ENCODE data around the gene TGFB1. TPM values are rescaled to one million over a fixed set of nuclear protein-coding genes. Genes with fewer than 3 reads are reported as not detected.

The TGFB1 gene
- polyA plus RNA-seq, 3 donors, result 30.6 to 138 (median 42.2) TPM

DNA sequence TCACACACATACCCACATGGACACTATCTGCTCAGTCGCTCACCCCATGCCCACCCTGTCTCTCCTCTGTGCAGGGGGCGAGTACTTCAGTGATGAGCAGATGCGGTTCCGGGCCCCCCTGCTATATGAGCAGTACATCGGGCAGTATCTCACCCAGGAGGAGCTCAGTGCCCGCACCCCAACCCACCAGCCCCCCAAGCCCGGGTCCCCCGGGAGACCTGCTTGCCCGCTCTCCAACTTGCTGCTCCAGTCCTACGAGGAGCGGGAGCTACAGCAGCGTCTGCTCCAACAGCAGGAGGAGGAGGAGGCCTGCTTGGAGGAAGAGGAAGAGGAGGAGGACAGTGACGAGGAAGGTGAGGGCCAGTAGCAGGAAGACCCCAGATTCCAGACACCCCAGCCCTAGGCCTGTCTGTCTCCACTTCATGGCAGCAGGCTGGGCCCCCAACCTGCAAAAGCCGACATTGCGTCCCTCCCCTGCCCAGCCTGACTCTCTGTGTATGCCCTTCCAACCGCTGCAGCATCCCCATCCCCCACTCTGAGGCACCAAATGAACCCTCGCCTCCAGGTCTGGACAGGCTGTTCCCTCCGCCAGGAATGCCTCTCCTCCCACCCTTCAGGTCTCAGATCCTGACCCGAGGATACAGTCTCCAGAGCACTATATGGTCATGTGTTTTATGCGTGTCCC is 34.1 kb downstream of the TGFB1 start:
- no peak overlapping the region for H3K9ac ChIP-seq (ENCODE audit: insufficient read depth, low read length, poor library complexity, severe bottlenecking)
- 97% methylated on average over 11 of the region's 20 CpGs for WGBS (ENCODE audit: insufficient coverage)
- no peak overlapping the region for H3K27ac ChIP-seq (ENCODE audit: low read depth in 1 of 2, low read length in 2 of 2)

DNA sequence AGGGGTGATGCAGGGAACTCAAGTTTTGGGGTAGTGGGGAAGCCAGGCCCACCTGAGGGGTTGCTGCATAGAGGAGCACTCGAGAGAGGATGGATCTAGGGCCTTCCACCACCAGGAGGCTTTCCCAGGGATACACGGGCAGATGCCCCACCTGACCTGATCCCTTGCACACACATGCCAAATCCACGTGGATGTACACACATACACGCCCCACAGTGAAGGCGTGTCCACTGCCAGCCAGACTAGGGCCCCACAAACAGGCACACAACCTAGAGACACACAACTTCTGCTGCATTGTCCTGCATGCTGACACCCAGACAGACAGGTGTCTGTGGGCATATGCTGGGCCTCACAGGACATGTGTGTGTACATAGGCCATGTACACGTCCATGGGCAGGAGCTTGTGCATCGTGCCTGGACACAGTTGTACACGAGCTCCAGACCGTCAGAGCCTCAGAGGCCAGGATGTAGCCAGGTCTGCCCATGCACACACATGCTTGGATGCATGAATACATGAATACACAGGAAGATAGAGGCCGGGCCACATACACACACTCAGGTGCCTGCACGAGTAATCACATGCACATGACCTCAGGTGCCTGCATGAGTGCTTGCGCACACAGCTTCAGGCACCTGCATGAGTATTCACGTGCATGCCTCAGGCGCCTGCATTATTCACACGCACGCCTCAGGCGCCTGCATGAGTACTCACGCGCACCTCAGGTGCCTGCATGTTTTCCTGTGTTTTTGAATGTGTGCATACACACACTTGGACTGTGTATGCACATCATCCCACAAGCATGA is 34.8 kb downstream of the TGFB1 start:
- H3K27me3 ChIP-seq (ENCODE audit: control insufficient read depth in 2 of 2, insufficient read depth in 2 of 2, low read length in 2 of 2), result no peaks in the 10 kb centered on the region
- H3K9ac ChIP-seq (ENCODE audit: insufficient read depth, low read length, poor library complexity, severe bottlenecking), result no peak overlapping the region
- no peak overlapping the region for H2AFZ ChIP-seq (ENCODE audit: insufficient read depth, low read depth, low read length, poor library complexity, severe bottlenecking)
- intact Hi-C loops (cut with micrococcal nuclease), result loop anchor here in 1 of 2 donors (5.0 kb wide), 1 partner anchor 33 kb away; the partner anchor contains the start of gene TGFB1
- Mint-ChIP-seq H3K27ac (peak overlapping the region in 1 of 7 donors; percentile 38), H3K4me3 (no peak overlapping the region), H3K4me1 (peaks cover 27% of the 10 kb centered on the region), H3K9me3 (no peaks in the 10 kb centered on the region), H3K27me3 (ENCODE audit: low read depth in 3 of 3) (peaks cover 0 to 1% (median 0%) of the 10 kb centered on the region in 3 donors), H3K36me3 (peaks cover 67 to 90% of the 10 kb centered on the region in 2 donors)
- H4K20me1 ChIP-seq (ENCODE audit: insufficient read depth, low read length), result peaks cover 97% of the 10 kb centered on the region
- no peak overlapping the region for H3K27ac ChIP-seq (ENCODE audit: low read depth in 1 of 2, low read length in 2 of 2)
- 95% methylated on average over 19 of the region's 19 CpGs for WGBS (ENCODE audit: insufficient coverage)
- H3K4me2 ChIP-seq (replicated peaks; ENCODE audit: extremely low read depth, low read length, poor library complexity, severe bottlenecking), result no peak overlapping the region
- H3K4me3 ChIP-seq (replicated peaks in 1 of 3; ENCODE audit: low read depth in 2 of 3, low read length in 3 of 3), result no peak overlapping the region
- peaks cover 50% of the 10 kb centered on the region for H3K79me2 ChIP-seq (ENCODE audit: insufficient read depth, low read length)
- H3K36me3 ChIP-seq (replicated peaks in 1 of 2; ENCODE audit: control insufficient read depth in 1 of 2, insufficient read depth in 2 of 2, low read length in 2 of 2), result peaks cover 66 to 87% of the 10 kb centered on the region in 2 donors
- peaks cover 27 to 28% of the 10 kb centered on the region in 2 donors for H3K4me1 ChIP-seq (ENCODE audit: control insufficient read depth in 1 of 2, insufficient read depth in 2 of 2, low read length in 2 of 2)
- TF ChIP-seq, protein P1, sequence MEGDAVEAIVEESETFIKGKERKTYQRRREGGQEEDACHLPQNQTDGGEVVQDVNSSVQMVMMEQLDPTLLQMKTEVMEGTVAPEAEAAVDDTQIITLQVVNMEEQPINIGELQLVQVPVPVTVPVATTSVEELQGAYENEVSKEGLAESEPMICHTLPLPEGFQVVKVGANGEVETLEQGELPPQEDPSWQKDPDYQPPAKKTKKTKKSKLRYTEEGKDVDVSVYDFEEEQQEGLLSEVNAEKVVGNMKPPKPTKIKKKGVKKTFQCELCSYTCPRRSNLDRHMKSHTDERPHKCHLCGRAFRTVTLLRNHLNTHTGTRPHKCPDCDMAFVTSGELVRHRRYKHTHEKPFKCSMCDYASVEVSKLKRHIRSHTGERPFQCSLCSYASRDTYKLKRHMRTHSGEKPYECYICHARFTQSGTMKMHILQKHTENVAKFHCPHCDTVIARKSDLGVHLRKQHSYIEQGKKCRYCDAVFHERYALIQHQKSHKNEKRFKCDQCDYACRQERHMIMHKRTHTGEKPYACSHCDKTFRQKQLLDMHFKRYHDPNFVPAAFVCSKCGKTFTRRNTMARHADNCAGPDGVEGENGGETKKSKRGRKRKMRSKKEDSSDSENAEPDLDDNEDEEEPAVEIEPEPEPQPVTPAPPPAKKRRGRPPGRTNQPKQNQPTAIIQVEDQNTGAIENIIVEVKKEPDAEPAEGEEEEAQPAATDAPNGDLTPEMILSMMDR (IDR thresholded peaks at IDR 0.05), result no peak
- DNase-seq, result no peak
- no peaks in the 10 kb centered on the region for H3K9me3 ChIP-seq (replicated peaks in 1 of 2; ENCODE audit: control insufficient read depth in 1 of 2, insufficient read depth in 1 of 2, low read length in 2 of 2)

More for the DNA sequence above, 34.1 kb downstream of the TGFB1 start:
- TF ChIP-seq, protein P1 (IDR thresholded peaks at IDR 0.05), result no peak
- Mint-ChIP-seq H3K4me3 (no peak overlapping the region), H3K9me3 (no peaks in the 10 kb centered on the region), H3K4me1 (peaks cover 34% of the 10 kb centered on the region), H3K27me3 (ENCODE audit: low read depth in 3 of 3) (peaks cover 0 to 1% (median 0%) of the 10 kb centered on the region in 3 donors), H3K36me3 (peaks cover 63 to 88% of the 10 kb centered on the region in 2 donors), H3K27ac (peak overlapping the region in 3 of 7 donors; percentile 31 to 54 (median 38))
- H3K9me3 ChIP-seq (replicated peaks in 1 of 2; ENCODE audit: control insufficient read depth in 1 of 2, insufficient read depth in 1 of 2, low read length in 2 of 2), result no peaks in the 10 kb centered on the region
- peaks cover 35% of the 10 kb centered on the region in 2 donors for H3K4me1 ChIP-seq (ENCODE audit: control insufficient read depth in 1 of 2, insufficient read depth in 2 of 2, low read length in 2 of 2)
- no peak for DNase-seq
- peaks cover 64 to 79% of the 10 kb centered on the region in 2 donors for H3K36me3 ChIP-seq (replicated peaks in 1 of 2; ENCODE audit: control insufficient read depth in 1 of 2, insufficient read depth in 2 of 2, low read length in 2 of 2)
- H3K79me2 ChIP-seq (ENCODE audit: insufficient read depth, low read length), result peaks cover 43% of the 10 kb centered on the region
- H2AFZ ChIP-seq (ENCODE audit: insufficient read depth, low read depth, low read length, poor library complexity, severe bottlenecking), result no peak overlapping the region
- H3K27me3 ChIP-seq (ENCODE audit: control insufficient read depth in 2 of 2, insufficient read depth in 2 of 2, low read length in 2 of 2), result no peaks in the 10 kb centered on the region
- no peak overlapping the region for H3K4me2 ChIP-seq (replicated peaks; ENCODE audit: extremely low read depth, low read length, poor library complexity, severe bottlenecking)
- H4K20me1 ChIP-seq (ENCODE audit: insufficient read depth, low read length), result peaks cover 97% of the 10 kb centered on the region
- intact Hi-C loops (cut with micrococcal nuclease), result loop anchor here in 1 of 2 donors (5.0 kb wide), 1 partner anchor 33 kb away; the partner anchor contains the start of gene TGFB1
- H3K4me3 ChIP-seq (replicated peaks in 1 of 3; ENCODE audit: low read depth in 2 of 3, low read length in 3 of 3), result no peak overlapping the region
